MM.1S (cell line): Measurements from ENCODE around the gene ELOA.

Source experiments
- EZH2 ChIP-seq: fragments of 300-600 bp; sonication (generic); optimal IDR thresholded peaks from 2 replicates; pipeline ENCODE3; 2017; ENCODE audit warnings: low read depth, mild to moderate bottlenecking, antibody characterized with exemption, low read length, mixed read lengths
- EZH2phosphoT487 ChIP-seq: fragments of 300-600 bp; sonication (generic); IDR thresholded peaks from 2 replicates; pipeline ENCODE4 v1.6.1; 2018; ENCODE audit warnings: antibody characterized with exemption, low read length
- TF ChIP-seq, protein P1 (sequence below): fragments of 300-600 bp; sonication (generic); IDR thresholded peaks from 2 replicates; pipeline ENCODE4 v1.5.1; 2016; ENCODE audit warnings: antibody characterized with exemption, low read length, mixed read lengths

GRCh38 chr1:23756676-23757075, 13.4 kb downstream of the ELOA start:
- TF ChIP-seq EZH2, result no peak
- TF ChIP-seq, protein P1, sequence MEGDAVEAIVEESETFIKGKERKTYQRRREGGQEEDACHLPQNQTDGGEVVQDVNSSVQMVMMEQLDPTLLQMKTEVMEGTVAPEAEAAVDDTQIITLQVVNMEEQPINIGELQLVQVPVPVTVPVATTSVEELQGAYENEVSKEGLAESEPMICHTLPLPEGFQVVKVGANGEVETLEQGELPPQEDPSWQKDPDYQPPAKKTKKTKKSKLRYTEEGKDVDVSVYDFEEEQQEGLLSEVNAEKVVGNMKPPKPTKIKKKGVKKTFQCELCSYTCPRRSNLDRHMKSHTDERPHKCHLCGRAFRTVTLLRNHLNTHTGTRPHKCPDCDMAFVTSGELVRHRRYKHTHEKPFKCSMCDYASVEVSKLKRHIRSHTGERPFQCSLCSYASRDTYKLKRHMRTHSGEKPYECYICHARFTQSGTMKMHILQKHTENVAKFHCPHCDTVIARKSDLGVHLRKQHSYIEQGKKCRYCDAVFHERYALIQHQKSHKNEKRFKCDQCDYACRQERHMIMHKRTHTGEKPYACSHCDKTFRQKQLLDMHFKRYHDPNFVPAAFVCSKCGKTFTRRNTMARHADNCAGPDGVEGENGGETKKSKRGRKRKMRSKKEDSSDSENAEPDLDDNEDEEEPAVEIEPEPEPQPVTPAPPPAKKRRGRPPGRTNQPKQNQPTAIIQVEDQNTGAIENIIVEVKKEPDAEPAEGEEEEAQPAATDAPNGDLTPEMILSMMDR, result no peak
- TF ChIP-seq EZH2phosphoT487, result no peak
